Left ventricle myocardium inferior (tissue), 1 donor: ENCODE measurements around the gene HPCAL1. TPM values are rescaled to one million over a fixed set of nuclear protein-coding genes. Genes with fewer than 3 reads are reported as not detected.

Experiments
- DNase-seq: peaks from one replicate; pipeline ENCODE4 v3.0.0-alpha.2; 2020
- H3K27ac ChIP-seq: fragments of 200-600 bp; replicated peaks from 2 replicates; pipeline ENCODE4 v1.8.0; 2021
- H3K27me3 ChIP-seq: fragments of 200-600 bp; 2 replicates; pipeline ENCODE4 v1.8.0; 2021; ENCODE audit warnings: low read depth
- H3K36me3 ChIP-seq: fragments of 200-600 bp; 2 replicates; pipeline ENCODE4 v1.8.0; 2021
- H3K4me1 ChIP-seq: fragments of 200-600 bp; 2 replicates; pipeline ENCODE4 v1.8.0; 2021
- H3K4me3 ChIP-seq: fragments of 200-600 bp; 2 replicates; pipeline ENCODE4 v1.8.0; 2021; ENCODE audit warnings: mild to moderate bottlenecking, moderate library complexity
- H3K9me3 ChIP-seq: fragments of 200-600 bp; replicated peaks from 2 replicates; pipeline ENCODE4 v1.8.0; 2021
- intact Hi-C: fragments of 100-400 bp; cut with micrococcal nuclease; formaldehyde crosslinking; loops from one replicate; pipeline ENCODE4 v1.11.0; 2022
- total RNA-seq: library from RNA; stranded (reverse); fragmentation: NEBNext Ultra II Directional; extraction: Animal tissue kit (Norgen Biotek cat#: 25700); gene quantifications from one replicate; pipeline ENCODE4 v1.2.1, GENCODE V29; 2021
- TF ChIP-seq, protein P1 (sequence below): fragments of 200-600 bp; IDR thresholded peaks from 2 replicates; pipeline ENCODE4 v1.8.0; 2021; ENCODE audit warnings: antibody characterized with exemption, mild to moderate bottlenecking, borderline replicate concordance
- donor health status: DM: no; HTN: yes; CAD: no; lungs with severe emphysema.

HPCAL1 gene
- total RNA-seq, 1 donor from 2014 or later, result 29.4 TPM

GRCh38 chr2:10372862-10373240, 70.1 kb downstream of the HPCAL1 start:
- DNase-seq, result no peak
- Histone ChIP-seq H3K4me3 (no peak overlapping the region), H3K4me1 (peaks cover 32% of the 10 kb centered on the region), H3K27me3 (no peaks in the 10 kb centered on the region), H3K9me3 (no peaks in the 10 kb centered on the region), H3K27ac (no peak overlapping the region), H3K36me3 (no peaks in the 10 kb centered on the region)
- intact Hi-C loops, result no loop called here
- TF ChIP-seq, protein P1, sequence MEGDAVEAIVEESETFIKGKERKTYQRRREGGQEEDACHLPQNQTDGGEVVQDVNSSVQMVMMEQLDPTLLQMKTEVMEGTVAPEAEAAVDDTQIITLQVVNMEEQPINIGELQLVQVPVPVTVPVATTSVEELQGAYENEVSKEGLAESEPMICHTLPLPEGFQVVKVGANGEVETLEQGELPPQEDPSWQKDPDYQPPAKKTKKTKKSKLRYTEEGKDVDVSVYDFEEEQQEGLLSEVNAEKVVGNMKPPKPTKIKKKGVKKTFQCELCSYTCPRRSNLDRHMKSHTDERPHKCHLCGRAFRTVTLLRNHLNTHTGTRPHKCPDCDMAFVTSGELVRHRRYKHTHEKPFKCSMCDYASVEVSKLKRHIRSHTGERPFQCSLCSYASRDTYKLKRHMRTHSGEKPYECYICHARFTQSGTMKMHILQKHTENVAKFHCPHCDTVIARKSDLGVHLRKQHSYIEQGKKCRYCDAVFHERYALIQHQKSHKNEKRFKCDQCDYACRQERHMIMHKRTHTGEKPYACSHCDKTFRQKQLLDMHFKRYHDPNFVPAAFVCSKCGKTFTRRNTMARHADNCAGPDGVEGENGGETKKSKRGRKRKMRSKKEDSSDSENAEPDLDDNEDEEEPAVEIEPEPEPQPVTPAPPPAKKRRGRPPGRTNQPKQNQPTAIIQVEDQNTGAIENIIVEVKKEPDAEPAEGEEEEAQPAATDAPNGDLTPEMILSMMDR, result no peak

DNA sequence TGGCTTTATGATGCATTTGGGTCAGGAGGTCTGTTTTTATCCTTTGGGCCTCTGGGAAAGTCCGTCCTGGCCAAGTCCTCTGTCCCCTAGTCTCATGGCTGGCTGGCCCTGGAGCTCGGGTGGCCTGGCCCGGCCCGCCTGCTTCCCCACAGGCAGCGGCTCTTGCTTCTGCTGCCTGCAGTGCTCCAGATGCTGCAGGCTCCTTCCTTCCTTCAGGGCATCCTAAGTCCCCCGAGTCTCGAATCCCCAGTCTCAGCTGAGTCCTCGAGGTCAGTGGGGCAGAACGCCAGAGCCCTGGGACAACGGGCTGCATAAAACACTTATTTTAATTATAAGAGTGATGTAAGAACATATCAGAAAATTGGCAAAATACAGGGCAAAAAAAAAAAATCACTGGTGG, 71.2 kb downstream of the HPCAL1 start:
- Histone ChIP-seq H3K4me3 (no peak overlapping the region), H3K27me3 (no peaks in the 10 kb centered on the region), H3K9me3 (no peaks in the 10 kb centered on the region), H3K4me1 (peaks cover 31% of the 10 kb centered on the region), H3K27ac (no peak overlapping the region), H3K36me3 (no peaks in the 10 kb centered on the region)
- TF ChIP-seq, protein P1, result no peak
- intact Hi-C loops, result no loop called here
- DNase-seq, result no peak

DNA sequence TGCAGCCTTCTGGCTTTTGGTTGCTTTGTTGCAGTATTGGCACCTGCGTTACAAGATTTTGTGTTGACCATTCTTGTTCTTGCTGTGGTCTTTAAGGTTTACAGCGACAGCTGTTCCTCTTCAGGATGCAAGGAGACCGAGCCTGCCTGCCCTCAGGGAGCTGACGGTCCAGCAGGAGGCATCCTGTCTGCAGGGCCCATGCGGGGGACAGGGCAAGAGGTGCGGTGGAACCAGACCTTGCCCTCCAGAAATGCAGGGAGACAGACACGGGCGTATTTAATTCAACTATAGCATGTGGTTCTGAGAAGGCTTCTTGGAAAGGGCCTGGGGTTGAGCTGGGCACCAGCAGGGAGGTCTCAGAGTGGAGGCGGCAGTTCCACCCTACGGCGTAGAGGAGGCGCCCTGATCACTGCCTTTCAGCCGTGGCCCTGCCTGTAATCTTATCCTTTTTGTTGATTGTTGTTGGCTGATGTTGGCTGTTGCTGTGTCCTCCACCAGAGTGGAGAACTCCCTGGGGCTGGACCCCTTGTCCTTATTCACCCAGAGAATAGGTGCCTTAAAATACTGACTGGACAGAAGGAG, 71.7 kb downstream of the HPCAL1 start:
- TF ChIP-seq, protein P1, result no peak
- H3K36me3 ChIP-seq, result no peaks in the 10 kb centered on the region
- intact Hi-C loops, result no loop called here
- DNase-seq, result no peak
- H3K27ac ChIP-seq, result no peak overlapping the region
- no peaks in the 10 kb centered on the region for H3K9me3 ChIP-seq
- no peak overlapping the region for H3K4me3 ChIP-seq
- H3K4me1 ChIP-seq, result peaks cover 31% of the 10 kb centered on the region
- no peaks in the 10 kb centered on the region for H3K27me3 ChIP-seq

DNA sequence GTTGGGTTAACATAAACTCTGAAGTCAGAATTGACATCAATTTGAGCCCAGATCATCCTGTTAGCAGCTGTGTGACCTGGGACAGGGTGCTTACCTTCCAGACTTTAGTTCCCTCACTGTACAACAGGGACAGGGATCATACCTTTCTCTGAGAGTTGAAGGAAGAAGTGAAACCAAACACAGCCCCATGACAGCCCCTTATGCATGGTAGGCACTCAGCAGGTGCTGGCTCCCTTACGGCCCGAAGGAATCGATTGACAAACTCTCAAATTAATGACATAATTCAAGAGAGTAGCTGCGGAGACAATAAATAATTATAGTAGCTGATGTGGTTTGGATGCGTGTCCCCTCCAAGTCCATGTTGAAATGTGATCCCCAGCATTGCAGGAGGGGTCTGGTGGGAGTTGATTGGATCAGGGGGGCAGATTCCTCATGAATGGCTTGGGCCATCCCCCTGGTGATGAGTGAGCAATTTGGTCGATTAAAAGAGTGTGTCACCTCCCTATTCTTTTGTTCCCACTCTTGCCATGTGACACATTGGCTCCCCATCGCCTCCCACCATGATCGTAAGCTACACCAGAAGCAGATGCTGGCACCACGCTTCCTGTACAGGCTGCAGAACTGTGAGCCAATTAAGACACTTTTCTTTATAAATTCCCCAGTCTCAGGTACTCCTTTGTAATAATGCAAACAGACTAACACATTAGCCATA, 73.0 kb downstream of the HPCAL1 start:
- H3K36me3 ChIP-seq, result no peaks in the 10 kb centered on the region
- no peaks in the 10 kb centered on the region for H3K9me3 ChIP-seq
- intact Hi-C loops, result no loop called here
- no peak for DNase-seq
- TF ChIP-seq, protein P1, result no peak
- H3K4me1 ChIP-seq, result peaks cover 31% of the 10 kb centered on the region
- H3K27ac ChIP-seq, result no peak overlapping the region
- H3K27me3 ChIP-seq, result no peaks in the 10 kb centered on the region
- no peak overlapping the region for H3K4me3 ChIP-seq

GRCh38 chr2:10377052-10377746, 74.5 kb downstream of the HPCAL1 start:
- Histone ChIP-seq H3K4me3 (no peak overlapping the region), H3K9me3 (no peaks in the 10 kb centered on the region), H3K27ac (no peak overlapping the region), H3K36me3 (no peaks in the 10 kb centered on the region), H3K4me1 (peaks cover 34% of the 10 kb centered on the region), H3K27me3 (no peaks in the 10 kb centered on the region)
- intact Hi-C loops, result no loop called here
- TF ChIP-seq, protein P1, result no peak
- no peak for DNase-seq
